Astrocyte (in vitro differentiated cells and primary cell): Measurements from ENCODE around the gene CCDC38. TPM values are rescaled to one million over a fixed set of nuclear protein-coding genes. Genes with fewer than 3 reads are reported as not detected.

Experiments
- DNase-seq: peaks from one replicate; pipeline ENCODE4 v3.0.0-alpha.2; 2010; ENCODE audit warnings: low read depth
- FAIRE-seq: peaks from 2 replicates; lab custom pipeline; 2011; peaks lifted over from hg19 to GRCh38; lab: Jason Lieb, UNC
- H2AFZ ChIP-seq: 2 replicates; pipeline ENCODE4 v1.6.0; 2012; ENCODE audit warnings: low read depth, low read length, inconsistent platforms
- H3K27ac ChIP-seq: 2 replicates; pipeline ENCODE4 v1.5.1; 2011; ENCODE audit warnings: low read depth, low read length, inconsistent platforms
- H3K27me3 ChIP-seq: 2 replicates; pipeline ENCODE4 v1.6.0; 2011; ENCODE audit warnings: low read length, inconsistent platforms; ENCODE audit not compliant: insufficient read depth
- H3K36me3 ChIP-seq: 2 replicates; pipeline ENCODE4 v1.5.1; 2011; ENCODE audit warnings: low read length, inconsistent platforms; ENCODE audit not compliant: insufficient read depth
- H3K4me1 ChIP-seq: 2 replicates; pipeline ENCODE4 v1.5.1; 2011; ENCODE audit warnings: low read length, inconsistent platforms; ENCODE audit not compliant: insufficient read depth
- H3K4me2 ChIP-seq: 2 replicates; pipeline ENCODE4 v1.6.0; 2012; ENCODE audit warnings: low read length, inconsistent platforms
- H3K4me3 ChIP-seq: 2 replicates; pipeline ENCODE4 v1.5.1; 2011; ENCODE audit warnings: low read depth, mild to moderate bottlenecking, low read length, inconsistent platforms; ENCODE audit not compliant: insufficient read depth
- H3K79me2 ChIP-seq: 2 replicates; pipeline ENCODE4 v1.6.0; 2012; ENCODE audit warnings: mild to moderate bottlenecking, low read length, inconsistent platforms; ENCODE audit not compliant: insufficient read depth
- H3K9ac ChIP-seq: 2 replicates; pipeline ENCODE4 v1.6.0; 2012; ENCODE audit warnings: mild to moderate bottlenecking, low read length, inconsistent platforms
- H3K9me3 ChIP-seq: 2 replicates; pipeline ENCODE4 v1.5.1; 2012; ENCODE audit warnings: low read depth, mild to moderate bottlenecking, low read length, inconsistent platforms; ENCODE audit not compliant: insufficient read depth
- H4K20me1 ChIP-seq: 2 replicates; pipeline ENCODE4 v1.6.0; 2012; ENCODE audit warnings: low read length, inconsistent platforms; ENCODE audit not compliant: insufficient read depth
- H3K27ac Mint-ChIP-seq: one replicate; pipeline ENCODE4 v1.8.0; 2021; ENCODE audit warnings: mild to moderate bottlenecking, mixed read lengths; ENCODE audit not compliant: unreplicated experiment
- H3K27me3 Mint-ChIP-seq: one replicate; pipeline ENCODE4 v1.8.0; 2021; ENCODE audit warnings: low read depth, mixed read lengths; ENCODE audit not compliant: unreplicated experiment
- H3K36me3 Mint-ChIP-seq: one replicate; pipeline ENCODE4 v1.8.0; 2021; ENCODE audit warnings: low read depth, mixed read lengths; ENCODE audit not compliant: unreplicated experiment
- H3K4me1 Mint-ChIP-seq: one replicate; pipeline ENCODE4 v1.8.0; 2021; ENCODE audit warnings: low read depth, mixed read lengths; ENCODE audit not compliant: unreplicated experiment
- H3K4me3 Mint-ChIP-seq: one replicate; pipeline ENCODE4 v1.8.0; 2021; ENCODE audit warnings: mild to moderate bottlenecking, moderate library complexity, mixed read lengths; ENCODE audit not compliant: unreplicated experiment
- H3K9me3 Mint-ChIP-seq: one replicate; pipeline ENCODE4 v1.8.0; 2021; ENCODE audit warnings: mild to moderate bottlenecking, mixed read lengths; ENCODE audit not compliant: unreplicated experiment
- CTCF ChIP-seq: IDR thresholded peaks from 2 replicates; pipeline ENCODE4 v1.5.1; 2011; ENCODE audit warnings: low read depth, mild to moderate bottlenecking, inconsistent platforms, low read length, moderate library complexity; ENCODE audit not compliant: insufficient read depth
- EZH2 ChIP-seq: IDR thresholded peaks from 2 replicates; pipeline ENCODE4 v1.6.1; 2012; ENCODE audit warnings: mild to moderate bottlenecking, low read length, inconsistent platforms; ENCODE audit not compliant: insufficient read depth
- total RNA-seq: library from RNA; stranded (reverse); gene quantifications from 2 replicates; pipeline ENCODE4 v1.2.1, GENCODE V29; 2021

CCDC38 gene
- total RNA-seq, 1 donor from 2014 or later = 0.07 TPM

- Histone ChIP-seq H3K36me3 (peaks cover under 1% of the 10 kb centered on the region), H3K4me1 (no peaks in the 10 kb centered on the region), H4K20me1 (no peaks in the 10 kb centered on the region), H3K9ac (no peak overlapping the region), H3K27ac (no peak overlapping the region), H2AFZ (no peak overlapping the region), H3K9me3 (no peaks in the 10 kb centered on the region), H3K4me2 (no peak overlapping the region), H3K4me3 (no peak overlapping the region), H3K27me3 (no peaks in the 10 kb centered on the region), H3K79me2 (no peaks in the 10 kb centered on the region)
- DNase-seq = no peak
- no peak for TF ChIP-seq EZH2
- no peak for TF ChIP-seq CTCF
- no peak for FAIRE-seq
- Mint-ChIP-seq H3K27me3 (no peaks in the 10 kb centered on the region), H3K9me3 (no peaks in the 10 kb centered on the region), H3K4me3 (no peak overlapping the region), H3K27ac (no peak overlapping the region), H3K36me3 (peaks cover 4% of the 10 kb centered on the region), H3K4me1 (peaks cover 10% of the 10 kb centered on the region)
These were observed 68.0 kb downstream of the CCDC38 start for GRCh38 chr12:95874452-95874851.

- H3K9me3 Mint-ChIP-seq = no peaks in the 10 kb centered on the region
- no peaks in the 10 kb centered on the region for H3K27me3 Mint-ChIP-seq
- H2AFZ ChIP-seq = no peak overlapping the region
- H3K4me3 Mint-ChIP-seq = no peak overlapping the region
- DNase-seq (no peak), FAIRE-seq (no peak)
- H3K4me3 ChIP-seq = no peak overlapping the region
- H3K4me1 ChIP-seq = no peaks in the 10 kb centered on the region
- H3K27ac ChIP-seq = no peak overlapping the region
- H4K20me1 ChIP-seq = no peaks in the 10 kb centered on the region
- H3K79me2 ChIP-seq = peaks cover 6% of the 10 kb centered on the region
- H3K27me3 ChIP-seq = no peaks in the 10 kb centered on the region
- H3K4me1 Mint-ChIP-seq = no peaks in the 10 kb centered on the region
- H3K9me3 ChIP-seq = no peaks in the 10 kb centered on the region
- H3K4me2 ChIP-seq = no peak overlapping the region
- peaks cover 4% of the 10 kb centered on the region for H3K36me3 Mint-ChIP-seq
- no peak overlapping the region for H3K27ac Mint-ChIP-seq
- H3K36me3 ChIP-seq = peaks cover 21% of the 10 kb centered on the region
- H3K9ac ChIP-seq = no peak overlapping the region
- TF ChIP-seq EZH2 (no peak), CTCF (no peak)
These were observed 71.5 kb downstream of the CCDC38 start for GRCh38 chr12:95870897-95871296.

GRCh38 chr12:95863337-95863736 is 79.1 kb downstream of the CCDC38 start:
- peaks cover 5% of the 10 kb centered on the region for H3K4me1 ChIP-seq
- no peak overlapping the region for H3K4me2 ChIP-seq
- Mint-ChIP-seq H3K4me1 (peaks cover 5% of the 10 kb centered on the region), H3K4me3 (no peak overlapping the region), H3K36me3 (peaks cover 6% of the 10 kb centered on the region), H3K9me3 (no peaks in the 10 kb centered on the region), H3K27ac (no peak overlapping the region), H3K27me3 (no peaks in the 10 kb centered on the region)
- H3K4me3 ChIP-seq = no peak overlapping the region
- H3K27me3 ChIP-seq = no peaks in the 10 kb centered on the region
- peaks cover 26% of the 10 kb centered on the region for H4K20me1 ChIP-seq
- FAIRE-seq (no peak), DNase-seq (no peak)
- no peak for TF ChIP-seq CTCF
- TF ChIP-seq EZH2 = no peak
- H3K36me3 ChIP-seq = peaks cover 38% of the 10 kb centered on the region
- no peak overlapping the region for H3K9ac ChIP-seq
- H3K79me2 ChIP-seq = peaks cover 70% of the 10 kb centered on the region
- H3K27ac ChIP-seq = no peak overlapping the region
- H3K9me3 ChIP-seq = no peaks in the 10 kb centered on the region
- H2AFZ ChIP-seq = no peak overlapping the region
